CD14-positive monocyte (primary cell): Measurements from ENCODE around the gene VILL. TPM values are rescaled to one million over a fixed set of nuclear protein-coding genes. Genes with fewer than 3 reads are reported as not detected.

Experiments
- DNase-seq, 3 donors: peaks; one replicate each; pipeline ENCODE4 v3.0.0-alpha.2; 2011 to 2022
- H2AFZ ChIP-seq: 2 replicates; pipeline ENCODE4 v1.6.0; 2012; ENCODE audit warnings: mild to moderate bottlenecking, low read depth, low read length, inconsistent platforms; ENCODE audit not compliant: insufficient read depth, poor library complexity, severe bottlenecking
- H3K27ac ChIP-seq, 2 donors: 1 replicate in 1 of 2; 2 replicates in 1 of 2; pipeline ENCODE4 v1.5.1; 2012 to 2013; ENCODE audit warnings: low read length in 2 of 2, control low read depth in 1 of 2, inconsistent platforms in 1 of 2, low read depth in 1 of 2, mild to moderate bottlenecking in 1 of 2
- H3K27me3 ChIP-seq, 2 donors: one replicate each; pipeline versions ENCODE4 v1.6.0 to v1.6.1; 2011 to 2013; ENCODE audit warnings: low read length in 2 of 2; ENCODE audit not compliant: control insufficient read depth in 2 of 2, insufficient read depth in 2 of 2
- H3K36me3 ChIP-seq, 2 donors: replicated peaks in 1 of 2; 1 replicate in 1 of 2; 2 replicates in 1 of 2; pipeline versions ENCODE4 v1.5.1 to v1.6.1; 2012 to 2013; ENCODE audit warnings: low read length in 2 of 2, control low read depth in 1 of 2, inconsistent platforms in 1 of 2, mild to moderate bottlenecking in 1 of 2; ENCODE audit not compliant: insufficient read depth in 2 of 2, control insufficient read depth in 1 of 2
- H3K4me1 ChIP-seq, 2 donors: 1 replicate in 1 of 2; 2 replicates in 1 of 2; pipeline versions ENCODE4 v1.5.1 to v1.6.1; 2012 to 2013; ENCODE audit warnings: low read length in 2 of 2, control low read depth in 1 of 2, inconsistent platforms in 1 of 2, mild to moderate bottlenecking in 1 of 2, moderate library complexity in 1 of 2; ENCODE audit not compliant: insufficient read depth in 2 of 2, control insufficient read depth in 1 of 2
- H3K4me2 ChIP-seq: replicated peaks from 2 replicates; pipeline ENCODE3; 2012; ENCODE audit warnings: low read length, moderate library complexity, mild to moderate bottlenecking; ENCODE audit not compliant: poor library complexity, severe bottlenecking; ENCODE audit errors: extremely low read depth
- H3K4me3 ChIP-seq, 3 experiments: fragments of 200-600 bp in 1 of 3; sonication (generic) in 1 of 3; replicated peaks in 1 of 3; 1 replicate in 2 of 3; 2 replicates in 1 of 3; pipeline ENCODE4 v1.5.1; 2011 to 2013; ENCODE audit warnings: low read length in 3 of 3, mild to moderate bottlenecking in 3 of 3, control low read depth in 2 of 3, low read depth in 2 of 3, inconsistent platforms in 1 of 3, moderate library complexity in 1 of 3
- H3K79me2 ChIP-seq: 2 replicates; pipeline ENCODE4 v1.6.0; 2012; ENCODE audit warnings: mild to moderate bottlenecking, control low read depth, inconsistent platforms, low read length, moderate library complexity; ENCODE audit not compliant: insufficient read depth
- H3K9ac ChIP-seq: 2 replicates; pipeline ENCODE4 v1.6.0; 2017; ENCODE audit warnings: low read length, mild to moderate bottlenecking; ENCODE audit not compliant: insufficient read depth, poor library complexity, severe bottlenecking
- H3K9me3 ChIP-seq, 2 donors: replicated peaks in 1 of 2; 1 replicate in 1 of 2; 2 replicates in 1 of 2; pipeline versions ENCODE4 v1.5.1 to v1.6.1; 2012 to 2013; ENCODE audit warnings: low read length in 2 of 2, control low read depth in 1 of 2; ENCODE audit not compliant: control insufficient read depth in 1 of 2, insufficient read depth in 1 of 2
- H4K20me1 ChIP-seq: 2 replicates; pipeline ENCODE4 v1.6.0; 2012; ENCODE audit warnings: mild to moderate bottlenecking, low read length, control low read depth, moderate library complexity; ENCODE audit not compliant: insufficient read depth
- H3K27ac Mint-ChIP-seq, 7 donors: one replicate each; pipeline ENCODE4 v1.8.0; 2020; ENCODE audit warnings: mild to moderate bottlenecking in 7 of 7, mixed read lengths in 7 of 7, moderate library complexity in 6 of 7, inconsistent platforms in 2 of 7
- H3K27me3 Mint-ChIP-seq, 3 donors: one replicate each; pipeline ENCODE4 v1.8.0; 2021 to 2022; ENCODE audit warnings: low read depth in 3 of 3, mild to moderate bottlenecking in 3 of 3, mixed read lengths in 3 of 3, moderate library complexity in 3 of 3, inconsistent platforms in 1 of 3
- H3K36me3 Mint-ChIP-seq, 2 donors: one replicate each; pipeline ENCODE4 v1.8.0; 2020; ENCODE audit warnings: mixed read lengths in 2 of 2, inconsistent platforms in 1 of 2, mild to moderate bottlenecking in 1 of 2
- H3K4me1 Mint-ChIP-seq: one replicate; pipeline ENCODE4 v1.8.0; 2020; ENCODE audit warnings: mild to moderate bottlenecking, mixed read lengths
- H3K4me3 Mint-ChIP-seq, 2 donors: one replicate each; pipeline ENCODE4 v1.8.0; 2020; ENCODE audit warnings: mild to moderate bottlenecking in 2 of 2, mixed read lengths in 2 of 2, moderate library complexity in 1 of 2
- H3K9me3 Mint-ChIP-seq, 7 donors: one replicate each; pipeline ENCODE4 v1.8.0; 2020 to 2022; ENCODE audit warnings: mixed read lengths in 7 of 7, mild to moderate bottlenecking in 6 of 7, moderate library complexity in 6 of 7, inconsistent platforms in 2 of 7
- CTCF ChIP-seq: fragments of 200-600 bp; IDR thresholded peaks from one replicate; pipeline ENCODE4 v1.8.0; 2022; ENCODE audit warnings: antibody characterized with exemption, mild to moderate bottlenecking
- WGBS: methylation state at CpG from one replicate; pipeline ENCODE4 v1.1.5; 2013; ENCODE audit warnings: missing lambda C conversion rate; ENCODE audit not compliant: insufficient coverage; 5-methylcytosine and 5-hydroxymethylcytosine counted together
- intact Hi-C, 2 donors: fragments of 100-400 bp; cut with micrococcal nuclease; formaldehyde crosslinking; loops; one replicate each; pipeline versions ENCODE4 v1.15.0 to v1.15.1; 2023
- polyA plus RNA-seq, 3 donors: library from polyadenylated mRNA; depleted of rRNA in 1 of 3; unstranded in 2 of 3; stranded (reverse) in 1 of 3; fragments of 300-500 nt in 2 of 3; fragments of >200 nt in 1 of 3; fragmentation: Illumina TruSeq in 2 of 3; gene quantifications; 1 replicate in 2 of 3; 2 replicates in 1 of 3; pipeline ENCODE4 v1.2.3, GENCODE V29; 2012 to 2021

VILL gene
- polyA plus RNA-seq, 3 donors, result 4.4 to 29.1 (median 7.4) TPM

- no peaks in the 10 kb centered on the region for H4K20me1 ChIP-seq
- no peaks in the 10 kb centered on the region for H3K27me3 ChIP-seq
- 100% methylated on average over 13 of the region's 13 CpGs for WGBS
- no peak overlapping the region for H3K4me3 ChIP-seq
- Mint-ChIP-seq H3K36me3 (peaks cover 30 to 40% of the 10 kb centered on the region in 2 donors), H3K4me1 (peaks cover 19% of the 10 kb centered on the region), H3K27ac (peak overlapping the region in 1 of 7 donors; percentile 1), H3K9me3 (peaks cover 6 to 9% (median 8%) of the 10 kb centered on the region in 7 donors), H3K4me3 (no peak overlapping the region), H3K27me3 (peaks cover 0 to 3% (median 2%) of the 10 kb centered on the region in 3 donors)
- H3K4me1 ChIP-seq, result peaks cover 12 to 16% of the 10 kb centered on the region in 2 donors
- H3K36me3 ChIP-seq, result peaks cover 10 to 17% of the 10 kb centered on the region in 2 donors
- H3K79me2 ChIP-seq, result no peaks in the 10 kb centered on the region
- H3K9me3 ChIP-seq, result peaks cover 0 to 5% of the 10 kb centered on the region in 2 donors
- no peak for DNase-seq
- intact Hi-C loops, result no loop called here
- H2AFZ ChIP-seq, result no peak overlapping the region
- no peak overlapping the region for H3K9ac ChIP-seq
- H3K4me2 ChIP-seq, result no peak overlapping the region
- H3K27ac ChIP-seq, result no peak overlapping the region
- TF ChIP-seq CTCF, result no peak
Observed at GRCh38 chr3:38016410-38016809, 25.8 kb downstream of the VILL start.

DNA sequence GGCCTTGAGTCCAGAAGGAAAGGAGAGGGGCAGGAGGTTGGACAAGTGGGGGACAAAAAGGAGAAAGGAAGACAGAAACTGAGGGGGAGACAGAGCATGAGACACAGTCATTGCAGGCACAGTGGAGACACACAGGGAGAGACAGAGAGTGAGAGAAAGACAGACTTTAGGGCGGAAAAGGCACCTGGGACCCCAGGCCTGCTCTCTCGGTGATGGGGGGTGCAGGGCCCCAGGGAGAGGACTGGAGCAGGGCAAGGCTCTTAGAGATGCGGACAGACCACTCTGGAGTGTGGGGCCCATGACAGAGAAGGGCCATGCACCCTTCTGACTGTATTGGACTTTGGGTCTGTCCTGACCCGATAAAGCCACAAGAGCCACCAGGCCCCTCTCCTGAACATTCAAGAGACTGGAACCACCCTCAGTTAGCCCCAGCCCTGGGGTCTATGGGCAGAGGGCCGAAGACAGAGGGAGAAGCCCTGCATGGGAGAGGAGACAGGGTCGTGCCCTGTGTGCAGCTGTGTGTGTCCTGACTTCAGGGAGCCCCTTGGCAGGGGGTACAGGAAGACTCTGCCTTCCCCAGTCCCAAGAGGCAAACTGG is 26.4 kb downstream of the VILL start:
- Mint-ChIP-seq H3K36me3 (peaks cover 30 to 40% of the 10 kb centered on the region in 2 donors), H3K9me3 (peaks cover 6 to 9% (median 8%) of the 10 kb centered on the region in 7 donors), H3K27me3 (peaks cover 0 to 3% (median 2%) of the 10 kb centered on the region in 3 donors), H3K4me3 (no peak overlapping the region), H3K4me1 (peaks cover 19% of the 10 kb centered on the region), H3K27ac (peak overlapping the region in 1 of 7 donors; percentile 1)
- TF ChIP-seq CTCF, result no peak
- H3K27ac ChIP-seq, result no peak overlapping the region
- peaks cover 10 to 17% of the 10 kb centered on the region in 2 donors for H3K36me3 ChIP-seq
- WGBS, result 100% methylated on average over 2 of the region's 6 CpGs
- H2AFZ ChIP-seq, result no peak overlapping the region
- intact Hi-C loops, result no loop called here
- no peak overlapping the region for H3K4me3 ChIP-seq
- H3K79me2 ChIP-seq, result no peaks in the 10 kb centered on the region
- no peaks in the 10 kb centered on the region for H4K20me1 ChIP-seq
- DNase-seq, result no peak
- H3K9ac ChIP-seq, result no peak overlapping the region
- H3K4me2 ChIP-seq, result no peak overlapping the region
- H3K4me1 ChIP-seq, result peaks cover 12 to 16% of the 10 kb centered on the region in 2 donors
- H3K27me3 ChIP-seq, result no peaks in the 10 kb centered on the region
- H3K9me3 ChIP-seq, result peaks cover 0 to 5% of the 10 kb centered on the region in 2 donors
